NCI-H2107 treated with DMSO at 0.1 percent for 48 hours (cell line): Measurements from ENCODE around the gene GAS2L2.

Source experiments
- DNase-seq: peaks from one replicate; lab custom pipeline; 2025; ENCODE audit not compliant: unreplicated experiment; lab: John Stamatoyannopoulos, UW

Gene GAS2L2

GRCh38 chr17:35752945-35753764 lies at the start of gene GAS2L2:
Gene GAS2L2, minus strand, starts transcription at chr17:35753239. Its CDS starts 389 bp downstream, at chr17:35752850.
- no peak for DNase-seq

DNA sequence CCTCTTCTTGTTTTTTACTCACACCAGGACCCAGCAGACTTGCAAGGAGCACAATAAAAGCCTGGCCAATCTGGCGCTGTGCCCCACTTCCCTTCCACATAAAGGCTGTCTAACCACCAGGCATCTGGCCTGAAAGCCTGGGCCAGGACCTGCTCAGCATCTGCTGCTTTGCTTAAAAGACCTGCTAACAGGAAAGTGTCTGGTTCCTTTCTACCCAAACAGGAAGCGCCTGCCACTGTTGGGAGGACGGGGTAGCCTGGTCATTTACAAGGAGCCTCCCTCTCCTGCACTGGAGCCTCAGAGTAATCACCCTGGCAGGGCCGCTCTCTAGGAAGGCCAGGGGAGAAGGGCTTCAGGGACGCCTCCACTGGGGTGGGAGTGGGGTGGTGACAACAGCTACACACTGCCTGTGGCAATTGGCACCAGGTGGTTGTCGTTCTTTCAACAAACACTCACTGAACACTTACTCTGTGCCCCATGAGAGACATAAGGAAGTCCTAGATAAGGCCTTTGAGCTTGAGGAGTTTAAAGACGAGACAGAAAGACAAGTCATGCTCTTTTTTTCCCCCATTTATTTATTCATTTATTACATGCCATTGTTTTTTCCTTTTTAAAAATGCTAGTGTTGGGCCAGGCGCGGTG lies 48.7 kb upstream of the GAS2L2 start:
- DNase-seq: peak; percentile 73

DNA sequence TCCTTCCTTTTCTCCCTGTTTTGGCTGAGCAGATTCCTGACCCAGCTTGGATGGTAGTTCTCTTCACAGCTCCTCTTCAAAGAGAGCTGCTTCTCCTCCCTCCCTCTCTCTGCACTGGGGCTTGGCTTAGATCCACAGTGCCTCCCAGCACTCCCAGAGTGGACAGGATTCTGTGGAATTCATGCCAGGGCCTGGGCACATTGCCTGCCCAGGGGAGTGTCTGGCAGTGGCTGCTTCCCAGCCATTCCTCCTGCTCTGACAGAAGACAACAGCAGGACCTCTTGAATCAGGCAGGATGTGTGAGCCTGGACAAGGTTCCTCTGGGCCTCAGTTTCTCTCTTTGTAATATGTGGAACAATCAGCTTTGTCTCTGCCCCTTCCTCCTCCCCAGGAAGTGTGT lies 46.9 kb upstream of the GAS2L2 start:
- no peak for DNase-seq

DNA sequence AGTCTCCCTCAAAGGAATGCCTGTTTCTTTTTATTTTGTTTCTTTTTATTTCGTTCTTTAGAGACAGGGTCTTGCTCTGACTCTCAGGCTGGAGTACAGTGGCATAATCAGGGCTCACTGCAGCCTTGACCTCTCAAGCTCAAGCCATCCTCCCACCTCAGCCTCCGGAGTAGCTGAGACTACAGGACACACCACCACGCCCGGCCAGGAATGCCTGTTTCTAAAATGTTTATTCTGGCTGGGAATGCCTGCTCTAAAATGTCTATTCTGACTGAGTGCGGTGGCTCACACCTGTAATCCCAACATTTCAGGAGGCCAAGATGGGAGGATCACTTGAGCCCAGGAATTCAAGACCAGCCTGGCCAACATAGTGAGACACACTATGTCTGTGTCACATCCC lies 44.9 kb upstream of the GAS2L2 start:
- no peak for DNase-seq

GRCh38 chr17:35797370-35797769 lies 44.3 kb upstream of the GAS2L2 start:
- DNase-seq: no peak

DNA sequence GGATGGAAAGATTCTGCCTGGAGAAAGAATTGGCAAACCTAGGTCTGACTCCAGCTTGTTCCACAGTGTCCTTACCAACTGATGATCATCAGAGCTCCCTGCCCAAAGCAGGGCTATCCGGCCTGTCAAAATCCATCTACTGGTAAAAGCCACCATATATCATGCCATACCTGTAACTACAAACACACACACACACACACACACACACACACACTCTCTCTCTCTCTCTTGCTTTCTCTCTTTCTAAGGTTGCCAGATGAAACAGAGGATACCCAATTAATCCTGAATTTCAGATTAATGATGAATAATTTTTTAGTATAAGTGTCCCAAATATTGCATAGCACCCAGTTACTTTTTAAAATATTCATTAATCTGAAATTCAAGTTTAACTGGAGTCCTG lies 43.9 kb upstream of the GAS2L2 start:
- DNase-seq: no peak

DNA sequence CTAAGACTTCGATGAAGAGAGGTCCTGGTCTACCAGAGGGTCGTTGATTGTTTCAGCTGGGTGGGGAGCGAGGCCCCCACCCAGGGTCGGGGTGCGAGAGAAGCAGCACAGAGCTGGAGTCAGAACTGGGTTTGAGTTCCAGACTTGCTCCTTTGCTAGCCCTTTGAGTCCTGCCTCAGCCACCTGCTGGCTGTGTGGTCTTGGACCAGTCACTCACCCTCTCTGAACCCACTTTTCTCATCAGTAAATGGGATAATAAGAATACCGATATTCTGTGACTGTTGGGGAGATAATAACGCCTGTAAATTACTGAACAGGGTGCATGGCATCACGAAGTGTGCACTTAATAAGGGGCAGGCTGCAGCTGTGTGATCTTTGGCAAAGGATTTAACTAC lies 42.8 kb upstream of the GAS2L2 start:
- no peak for DNase-seq

DNA sequence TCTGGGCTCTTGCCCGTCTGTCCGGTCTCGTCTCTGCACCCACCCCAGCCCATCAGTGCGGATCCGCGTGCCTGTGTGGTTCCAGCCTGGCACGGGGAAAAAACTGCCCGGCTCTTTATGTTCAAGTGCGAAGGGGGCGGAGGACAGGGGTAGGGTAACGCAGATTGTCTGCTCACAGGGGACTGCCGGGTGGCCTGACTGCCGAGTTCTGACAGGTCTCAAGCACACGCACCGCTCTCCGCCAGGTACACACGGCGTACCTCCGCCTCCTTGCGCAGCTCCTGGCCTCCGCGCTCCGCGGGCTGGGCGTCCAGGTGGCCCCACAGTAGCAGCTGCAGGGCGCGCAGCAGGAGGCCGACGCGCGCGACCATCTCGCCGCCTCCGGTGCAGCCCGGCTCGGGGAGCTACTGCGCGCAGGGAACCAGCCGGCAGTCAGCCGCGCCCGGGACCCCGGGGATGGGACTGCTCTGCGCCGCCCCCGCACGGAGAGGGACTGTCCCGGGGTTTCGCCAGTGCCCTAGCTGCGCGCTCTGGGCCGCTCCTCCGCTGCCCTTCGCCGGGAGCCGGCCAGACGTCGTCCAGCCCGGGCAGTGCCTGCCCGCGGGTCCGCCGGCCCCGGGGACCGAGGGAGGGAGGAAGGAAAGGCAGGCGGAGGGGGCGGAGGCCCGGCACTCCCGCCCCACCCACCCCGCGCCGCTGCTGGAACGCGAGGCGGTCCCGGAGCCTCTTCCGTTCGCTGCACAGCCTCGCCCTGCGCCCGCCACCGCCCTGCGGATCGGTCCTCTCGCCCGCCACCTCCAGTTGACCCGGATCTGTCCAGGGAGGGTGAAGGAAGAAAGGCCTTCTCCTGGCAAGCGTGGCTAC lies 42.2 kb upstream of the GAS2L2 start, which contains the start of gene MMP28:
MMP28 (minus strand) TSS at position 635 of the 864 bp plus-strand sequence; CDS start at position 371, 264 bp downstream.
- peak; percentile 14 for DNase-seq

DNA sequence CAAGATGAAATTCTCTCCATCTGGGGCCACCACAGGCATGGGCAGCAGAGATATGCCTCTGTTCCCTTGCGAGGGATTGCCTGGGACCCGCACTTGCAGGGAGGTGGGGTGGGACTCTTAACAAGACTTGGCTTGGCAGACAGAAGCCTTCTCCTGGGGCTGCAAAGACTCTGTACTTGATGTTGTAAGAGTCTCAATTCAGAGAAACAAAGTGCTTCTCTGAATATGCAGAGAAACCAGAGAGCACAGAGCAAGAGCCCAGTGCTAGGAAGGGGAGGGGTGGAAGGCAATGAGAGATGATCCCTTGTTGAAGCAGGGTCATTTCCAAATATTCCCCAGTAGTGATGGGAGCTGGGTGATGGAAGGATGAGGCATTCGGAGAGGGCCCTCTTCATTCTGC lies 40.2 kb upstream of the GAS2L2 start:
- DNase-seq: no peak

GRCh38 chr17:35791681-35792350 lies 38.8 kb upstream of the GAS2L2 start:
- no peak for DNase-seq

GRCh38 chr17:35790841-35791240 lies 37.8 kb upstream of the GAS2L2 start:
- no peak for DNase-seq

GRCh38 chr17:35788477-35789368 lies 35.7 kb upstream of the GAS2L2 start:
- DNase-seq: no peak

DNA sequence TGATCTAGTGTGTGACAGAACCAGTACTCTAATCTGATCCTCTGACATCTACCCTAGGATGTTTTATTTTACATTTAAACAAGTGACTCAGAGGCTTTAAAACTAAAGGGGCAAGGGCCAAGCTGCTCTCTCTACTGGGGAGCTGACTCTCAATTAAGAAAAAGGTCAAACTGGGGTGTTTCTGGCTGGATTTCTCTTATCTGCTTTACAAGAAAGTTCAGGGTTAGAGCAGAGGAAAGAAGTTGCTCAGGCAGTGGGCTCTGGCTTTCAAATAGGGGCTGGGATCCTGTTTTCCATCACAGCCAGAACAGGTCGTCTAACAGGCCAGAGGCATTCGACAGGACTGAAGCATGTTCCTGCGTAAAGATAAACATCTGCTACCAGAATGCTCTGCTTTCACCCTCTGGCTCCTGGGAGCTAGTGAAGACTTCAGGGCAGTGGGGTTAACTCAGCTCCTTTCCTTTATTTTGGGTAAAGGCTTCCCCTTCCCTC lies 33.9 kb upstream of the GAS2L2 start:
- DNase-seq: no peak

DNA sequence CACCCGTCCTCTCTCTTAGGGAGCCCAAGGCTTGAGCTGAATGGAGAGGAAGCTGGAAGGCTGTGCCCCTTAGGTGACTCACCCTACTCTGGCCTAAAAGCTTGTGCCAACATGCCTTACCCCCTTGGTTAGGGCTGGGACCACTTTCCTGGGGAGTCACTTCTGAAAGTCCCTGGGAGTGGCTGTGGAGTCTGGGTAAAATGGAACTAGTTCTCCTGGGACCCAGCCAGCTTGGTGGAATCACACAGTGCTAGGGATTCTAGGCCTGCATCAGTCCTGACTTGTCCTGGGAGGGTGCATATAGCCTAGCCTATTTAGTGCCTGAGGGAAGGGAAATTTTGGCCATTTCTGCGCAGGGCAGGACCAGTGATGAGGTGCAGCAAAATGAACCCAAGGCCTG lies 31.9 kb upstream of the GAS2L2 start:
- no peak for DNase-seq

DNA sequence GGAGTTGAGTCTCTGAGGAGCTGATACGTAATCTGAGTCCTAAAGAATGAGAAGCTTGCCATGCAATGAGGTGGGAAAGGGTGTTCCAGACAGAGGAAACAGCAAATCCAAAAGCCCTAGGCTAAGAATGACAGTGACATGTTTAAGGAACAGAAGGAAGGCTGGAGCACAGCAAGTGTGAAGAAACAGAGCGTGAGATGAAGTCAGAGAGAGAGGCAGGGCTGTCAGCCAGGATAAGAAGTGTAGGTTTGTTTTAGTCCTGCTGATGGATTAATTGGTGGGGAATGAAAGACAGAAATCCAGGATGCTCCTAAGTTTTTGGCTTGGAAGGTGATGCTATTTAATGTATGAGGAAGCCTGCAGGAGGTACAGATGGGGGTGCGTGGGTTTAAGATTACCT lies 27.9 kb upstream of the GAS2L2 start:
- no peak for DNase-seq

DNA sequence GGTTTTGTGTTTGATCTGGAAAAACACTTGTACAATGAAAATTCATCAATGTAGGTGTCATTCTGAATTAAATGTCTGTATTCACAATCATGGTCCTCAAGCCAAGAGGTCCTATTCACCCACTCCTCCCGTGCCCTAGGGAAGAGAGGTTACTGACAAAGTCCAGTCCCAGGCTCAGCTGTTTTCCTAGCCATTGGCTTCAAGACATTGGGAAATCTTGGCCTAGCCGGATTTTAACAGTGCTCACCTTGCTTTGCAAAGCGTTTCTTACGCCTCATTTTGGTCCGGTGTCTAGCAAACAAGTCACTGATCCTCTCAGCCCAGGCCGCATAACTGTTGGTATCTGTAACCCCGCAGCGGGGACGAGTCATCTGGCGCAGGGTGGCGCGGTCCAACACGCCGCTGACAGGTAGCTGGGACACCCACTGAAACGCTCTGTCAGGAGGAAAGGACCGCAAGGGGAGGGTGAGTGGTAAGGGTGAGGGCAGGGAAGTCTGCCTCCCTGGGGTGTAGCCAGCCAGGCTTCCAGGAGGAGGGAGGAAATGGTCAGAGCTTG lies 25.7 kb upstream of the GAS2L2 start:
- no peak for DNase-seq

DNA sequence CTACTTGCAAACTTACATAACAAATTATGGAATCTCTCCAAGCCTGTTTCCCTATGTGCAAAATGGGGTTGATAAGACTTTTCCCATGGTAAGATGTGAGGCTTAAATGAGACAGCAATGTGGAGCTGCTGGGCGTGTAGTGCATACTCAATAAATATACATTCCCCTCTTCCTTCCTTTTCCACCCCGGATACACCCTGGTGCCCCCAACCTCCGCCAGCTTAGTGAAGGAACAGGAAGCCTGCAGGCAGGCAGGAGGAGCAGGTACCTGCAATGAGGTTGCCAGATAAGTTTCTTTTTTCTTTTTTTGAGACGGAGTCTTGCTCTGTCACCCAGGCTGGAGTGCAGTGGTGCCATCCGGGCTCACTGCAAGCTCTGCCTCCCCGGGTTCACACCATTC lies 22.5 kb upstream of the GAS2L2 start:
- no peak for DNase-seq

DNA sequence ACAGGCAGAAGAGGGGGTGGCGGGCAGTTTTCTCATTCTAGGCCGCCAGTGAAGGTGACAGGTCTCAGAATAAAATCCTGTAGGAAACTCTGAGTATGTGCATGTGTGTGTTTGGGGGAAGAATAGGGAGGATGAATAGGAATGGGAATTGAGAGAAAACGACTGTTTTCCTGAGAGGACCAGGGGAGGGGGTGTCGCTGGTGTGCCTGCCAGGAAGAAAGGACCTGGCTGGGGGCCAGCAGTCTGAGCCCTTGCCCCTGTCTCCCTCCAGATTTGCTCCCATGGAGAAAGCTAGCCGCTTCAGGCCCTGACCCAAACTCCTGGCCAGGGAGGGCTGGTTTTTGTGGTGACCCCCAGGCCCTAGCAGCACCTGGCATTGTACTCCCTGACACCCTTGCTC lies 22.0 kb upstream of the GAS2L2 start:
- no peak for DNase-seq

- no peak for DNase-seq
Observed at GRCh38 chr17:35774499-35774898, 21.5 kb upstream of the GAS2L2 start.
